Measurements from ENCODE around the gene EVL. TPM values are rescaled to one million over a fixed set of nuclear protein-coding genes. Genes with fewer than 3 reads are reported as not detected.

The EVL gene
- total and polyA plus RNA-seq, 2 of the 8 experiments (the other 6 are each of a cell fraction or from before 2014, with no cell fraction given) = 30.7 to 64.6 TPM

GRCh38 chr14:100104006-100104352 lies 38.8 kb downstream of the EVL start:
- H3K18ac ChIP-seq (ENCODE audit: extremely low read depth, low read length) = no peak overlapping the region
- H3K23me2 ChIP-seq (ENCODE audit: low read depth, low read length) = no peaks in the 10 kb centered on the region
- H2AK5ac ChIP-seq (ENCODE audit: low read depth, low read length) = no peak overlapping the region; the same call in 1 of the 2 replicates
- ChIA-PET POLR2A (ENCODE audit: partially characterized antibody) (interaction anchor here (1.5 kb wide), 1 partner anchor 133 kb away, joined by 3 read pairs; no protein-coding TSS in a partner anchor), CTCF (ENCODE audit: partially characterized antibody) (interaction anchor here (0.6 to 10.6 kb wide), 9 partner anchors 15 to 177 kb away, joined by 3 to 240 read pairs (median 5); partner anchors contain the start of gene EVL)
- H4K91ac ChIP-seq (replicated peaks; ENCODE audit: insufficient read length, low read length) = no peak overlapping the region
- H3K27me3 ChIP-seq (replicated peaks in 1 of 4; ENCODE audit: control insufficient read depth in 3 of 4, extremely low read depth in 1 of 4, insufficient read depth in 3 of 4, low read length in 3 of 4) = no peaks in the 10 kb centered on the region
- H2BK12ac ChIP-seq (ENCODE audit: low read depth, low read length) = no peak overlapping the region
- 97% methylated on average over 4 of the region's 4 CpGs; no CpG with 5 or more reads in 1 of the 2 experiments for WGBS, 2 experiments (ENCODE audit: extremely low coverage in 1 of 2, insufficient coverage in 1 of 2, insufficient read length in 1 of 2, insufficient replicate concordance in 2 of 2, low coverage in 1 of 2, low lambda C conversion rate in 2 of 2, missing lambda C conversion rate in 1 of 2)
- H3K4me2 ChIP-seq (ENCODE audit: insufficient read depth in 1 of 2, low read depth in 2 of 2, low read length in 2 of 2) = no peak overlapping the region
- H3K9ac ChIP-seq (replicated peaks in 1 of 4; ENCODE audit: extremely low read depth in 1 of 4, low read depth in 3 of 4, low read length in 3 of 4) = no peak overlapping the region
- H2BK15ac ChIP-seq (ENCODE audit: low read length) = no peak overlapping the region
- H3K4me3 ChIP-seq (ENCODE audit: extremely low read depth in 1 of 4, insufficient read depth in 2 of 4, low read depth in 3 of 4, low read length in 4 of 4) = no peak overlapping the region
- H3K79me1 ChIP-seq (ENCODE audit: low read depth, low read length) = 0 out of 2 replicates have a peak, but pooled peaks cover 2% of the 10 kb centered on the region
- DNase-seq (ENCODE audit: low read depth in 1 of 2, low spot score in 2 of 2) (no peak), FAIRE-seq (no peak)
- no peak overlapping the region for H3K4ac ChIP-seq (replicated peaks; ENCODE audit: insufficient read length, low read depth, low read length)
- peaks cover 2 to 3% of the 10 kb centered on the region in 2 experiments for H4K20me1 ChIP-seq (replicated peaks in 1 of 2; ENCODE audit: control insufficient read depth in 1 of 2, insufficient read depth in 2 of 2, low read length in 2 of 2)
- no peak overlapping the region for H3K23ac ChIP-seq (ENCODE audit: insufficient read length)
- H3K56ac ChIP-seq (replicated peaks; ENCODE audit: insufficient read length, low read depth, low read length) = no peak overlapping the region
- H3K79me2 ChIP-seq (ENCODE audit: control insufficient read depth in 1 of 2, insufficient read depth in 2 of 2, low read length in 2 of 2) = no peaks in the 10 kb centered on the region
- H3K27ac ChIP-seq (ENCODE audit: low read depth, low read length) = no peak overlapping the region
- H3K4me1 ChIP-seq (replicated peaks in 1 of 4; ENCODE audit: control insufficient read depth in 3 of 4, insufficient read depth in 4 of 4, low read length in 3 of 4) = no peaks in the 10 kb centered on the region
- H3K36me3 ChIP-seq (ENCODE audit: control insufficient read depth in 2 of 4, insufficient read depth in 4 of 4, low read length in 3 of 4) = no peaks in the 10 kb centered on the region; a peak in 1 of 8 replicates
- H3K14ac ChIP-seq (ENCODE audit: insufficient read length) = no peak overlapping the region
- H4K5ac ChIP-seq (ENCODE audit: insufficient read length, low read depth, low read length) = no peak overlapping the region
- no peak overlapping the region for H2BK5ac ChIP-seq (ENCODE audit: low read depth, low read length)
- H2BK20ac ChIP-seq (ENCODE audit: low read length) = no peak overlapping the region
- no peak overlapping the region for H2BK120ac ChIP-seq (replicated peaks; ENCODE audit: low read depth, low read length)
- H3K9me3 ChIP-seq (ENCODE audit: insufficient read depth in 2 of 2, low read depth in 1 of 2, low read length in 1 of 2) = no peaks in the 10 kb centered on the region
- no peak overlapping the region for H2AFZ ChIP-seq (ENCODE audit: low read length)
- H4K8ac ChIP-seq (ENCODE audit: extremely low read depth, insufficient read depth, low read length) = no peak overlapping the region
- no peak for TF ChIP-seq HDAC2 (IDR thresholded peaks at IDR 0.05; ENCODE audit: borderline replicate concordance in 1 of 2, low read depth in 2 of 2, low read length in 2 of 2)
- no peak for TF ChIP-seq SP1 (IDR thresholded peaks at IDR 0.05; ENCODE audit: low read depth, low read length)
- TF ChIP-seq TBP (IDR thresholded peaks at IDR 0.05; ENCODE audit: low read depth, low read length) = no peak
- no peak for TF ChIP-seq POU5F1 (IDR thresholded peaks at IDR 0.05; ENCODE audit: low read depth, low read length)

Measured in H1 (cell line).